Measurements from ENCODE around the gene VTI1A.
"Not testable (repeated sequence)": the region's sequence is repeated elsewhere in the genome, so short reads cannot be mapped to it uniquely, and the experiment has no call there.

Gene VTI1A

DNA sequence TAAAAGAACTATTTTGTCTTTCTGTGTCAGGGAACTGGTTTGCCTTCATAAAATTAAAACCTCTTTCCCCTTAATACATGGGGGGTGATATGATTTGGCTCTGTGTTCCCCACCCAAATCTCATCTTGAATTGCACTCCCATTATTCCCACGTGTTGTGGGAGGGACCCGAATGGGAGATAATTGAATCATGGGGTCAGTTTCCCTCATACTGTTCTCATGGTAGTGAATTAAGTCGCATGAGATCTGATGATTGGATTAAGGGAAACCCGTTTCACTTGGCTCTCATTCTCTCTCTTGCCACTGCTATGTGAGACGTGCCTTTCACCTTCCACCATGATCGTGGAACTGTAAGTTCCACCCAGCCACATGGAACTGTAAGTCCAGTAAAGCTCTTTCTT lies 142.1 kb downstream of the VTI1A start:
- DNase-seq, result no peak

DNA sequence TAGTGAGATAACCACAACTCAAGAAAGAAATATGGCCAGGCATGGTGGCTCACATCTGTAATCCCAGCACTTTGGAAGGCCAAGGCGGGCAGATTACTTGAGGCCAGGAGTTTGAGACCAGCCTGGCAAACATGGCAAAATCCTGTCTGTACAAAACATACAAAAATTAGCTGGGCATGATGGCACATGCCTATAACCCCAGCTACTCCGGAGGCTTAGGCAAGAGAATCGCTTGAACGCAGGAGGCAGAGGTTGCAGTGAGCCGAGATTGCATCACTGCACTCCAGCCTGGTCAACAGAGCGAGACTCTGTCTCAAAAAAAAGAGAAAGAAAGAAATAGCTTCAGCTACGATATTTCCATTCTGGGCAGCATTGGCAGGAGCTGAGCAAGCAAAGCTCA lies 143.8 kb downstream of the VTI1A start:
- DNase-seq, result not testable (repeated sequence)

DNA sequence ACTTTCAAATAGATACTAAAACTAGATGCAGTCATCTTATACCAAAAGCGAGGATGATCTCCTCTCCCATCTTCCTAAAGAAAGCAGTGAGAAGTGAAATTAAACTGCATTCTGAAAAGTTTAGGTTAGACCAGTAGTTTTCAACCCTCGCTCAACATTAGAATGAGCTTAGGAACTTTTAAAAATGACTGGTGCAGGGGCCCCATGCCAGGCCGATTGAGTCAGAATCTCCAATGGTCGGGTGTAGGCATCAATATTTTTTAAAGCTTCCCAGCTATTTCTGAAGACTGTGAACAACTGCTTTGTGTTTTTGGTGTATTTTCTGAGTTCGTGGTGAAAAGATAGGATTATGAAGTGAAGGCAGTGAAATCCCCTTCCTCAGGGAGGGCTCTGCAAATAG lies 146.0 kb downstream of the VTI1A start:
- no peak for DNase-seq

DNA sequence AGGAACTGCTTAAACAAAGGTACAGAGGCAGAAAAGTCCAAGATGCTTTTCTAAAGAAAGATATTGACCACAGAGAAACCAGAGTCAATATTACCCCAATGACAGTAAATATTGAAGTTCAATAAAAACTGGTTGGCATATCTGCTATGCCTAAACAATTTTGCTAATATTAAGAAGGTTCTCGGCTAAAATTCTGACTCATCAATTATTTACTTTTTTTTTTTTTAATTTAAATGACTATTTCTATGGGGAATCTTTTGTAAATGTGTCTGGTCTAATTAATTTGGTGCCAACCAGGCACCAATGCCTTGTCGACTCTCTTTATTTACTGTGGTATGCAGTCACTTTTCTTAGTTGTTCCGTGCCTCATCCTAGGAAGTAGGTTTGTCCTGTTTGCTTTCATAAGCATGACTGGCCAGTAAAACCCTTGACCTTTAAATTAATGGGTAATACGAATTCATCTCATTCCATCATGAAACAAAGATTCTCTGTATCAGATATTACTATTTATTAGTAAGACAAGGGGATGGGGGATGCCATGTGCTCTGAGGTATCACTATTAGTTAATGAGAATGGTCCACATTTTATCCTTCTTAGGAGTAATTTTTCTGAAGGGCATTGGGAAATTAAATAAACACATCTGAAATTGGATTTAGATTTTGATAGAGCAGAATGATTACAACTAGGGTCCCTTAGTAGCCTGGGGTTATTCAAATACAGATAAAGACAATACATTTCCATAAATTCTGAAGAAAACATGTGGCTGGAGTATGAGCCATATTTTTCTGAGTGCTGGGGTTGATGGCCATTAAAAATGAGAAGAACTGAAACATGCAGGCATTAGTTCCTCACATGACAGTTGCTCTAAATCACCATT lies 154.4 kb downstream of the VTI1A start:
- no peak for DNase-seq

DNA sequence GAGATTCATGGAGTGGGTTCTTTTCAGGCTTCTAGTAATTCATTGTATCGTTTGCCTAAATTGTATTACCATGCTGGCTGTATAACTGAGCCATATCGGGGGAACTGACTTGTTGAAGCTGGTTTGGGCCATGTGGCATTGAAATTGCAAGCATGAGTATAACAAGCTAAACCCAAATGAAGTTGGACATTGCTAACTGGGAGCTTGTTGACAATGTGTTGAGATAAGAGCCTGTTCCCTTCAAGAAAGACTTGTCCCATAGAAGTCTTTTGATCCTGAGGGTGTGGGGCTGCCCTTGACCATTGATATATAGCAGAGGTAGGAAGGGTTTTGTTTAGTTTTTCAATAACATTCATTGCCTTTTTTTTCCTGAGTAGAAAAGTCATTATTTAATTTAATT lies 156.0 kb downstream of the VTI1A start:
- no peak for DNase-seq

DNA sequence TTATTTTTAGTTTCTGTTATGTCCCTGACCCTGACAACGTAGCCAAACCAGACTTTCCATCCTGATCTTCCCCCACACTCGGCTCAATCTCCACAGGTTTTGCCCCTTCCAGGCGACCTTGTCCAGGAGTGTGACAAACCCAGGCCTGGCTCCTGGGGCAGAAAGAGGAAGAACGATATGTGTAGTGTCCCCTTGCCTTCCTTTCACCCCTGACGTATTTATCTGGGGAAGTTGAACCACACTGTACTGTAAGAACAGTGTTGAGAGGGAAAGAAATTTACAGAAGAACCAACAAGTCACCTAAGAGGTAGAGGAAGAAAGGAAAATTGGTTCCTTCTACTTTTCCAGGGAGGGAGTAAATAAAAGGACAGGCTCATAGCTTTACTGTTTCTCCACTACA lies 158.0 kb downstream of the VTI1A start:
- peak; percentile 39 to 41 for DNase-seq

DNA sequence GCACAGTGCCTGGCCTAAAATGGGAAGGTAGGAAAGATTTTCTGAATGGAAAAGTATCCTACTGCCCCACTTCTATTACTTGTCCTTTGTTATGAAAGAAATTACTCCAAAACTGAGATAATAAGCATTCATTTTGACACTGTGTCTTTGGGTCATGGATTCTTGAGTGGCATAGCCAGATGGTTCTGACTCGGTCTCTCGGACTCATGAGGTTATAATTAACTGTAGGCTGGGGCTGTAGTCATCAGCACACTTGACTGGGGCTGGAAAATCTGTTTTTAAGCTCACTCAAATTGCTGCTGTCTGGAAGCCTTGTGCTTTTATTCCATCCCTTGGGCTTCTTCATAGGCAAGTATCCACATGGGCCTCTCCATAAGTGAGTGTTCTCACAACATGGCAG lies 160.5 kb downstream of the VTI1A start:
- no peak for DNase-seq

DNA sequence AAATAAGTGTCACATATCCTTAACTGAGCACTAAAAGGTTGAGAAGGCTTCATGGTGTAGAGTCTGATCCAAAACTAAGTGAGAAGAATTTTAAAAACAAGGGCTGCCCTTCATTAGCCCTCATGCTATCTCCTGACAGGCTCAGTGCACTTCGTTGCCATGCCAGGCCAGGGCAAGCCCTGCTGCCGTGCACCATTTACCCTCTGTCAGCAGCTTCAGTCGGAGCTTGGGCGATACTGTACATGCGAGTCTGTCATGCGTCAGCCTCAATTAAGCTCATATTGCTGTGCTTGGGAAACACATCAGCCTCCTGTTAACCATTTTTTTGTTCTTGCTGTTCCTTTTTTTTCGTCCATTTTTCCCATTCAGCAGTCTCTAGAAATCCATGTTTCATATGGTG lies 166.6 kb downstream of the VTI1A start:
- no peak for DNase-seq

DNA sequence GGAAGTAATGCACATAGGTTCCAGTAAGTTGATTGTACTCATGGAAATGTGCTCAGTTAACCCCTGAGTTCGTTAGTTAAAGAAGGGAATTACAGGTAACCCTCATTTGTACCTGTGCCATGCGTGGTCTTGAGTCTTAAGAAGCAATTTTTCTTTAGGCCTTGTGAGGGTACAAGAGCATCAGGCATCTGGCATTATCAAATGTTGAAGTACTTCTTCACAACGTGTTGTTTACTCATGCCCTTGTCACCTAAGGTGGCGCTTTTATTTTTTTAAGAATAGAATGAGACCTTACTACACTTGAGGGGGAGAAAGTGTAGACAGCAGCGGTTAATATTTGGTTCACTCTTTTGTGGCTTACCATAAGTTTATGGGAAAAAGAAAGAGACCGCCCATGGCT lies 167.1 kb downstream of the VTI1A start:
- DNase-seq, result no peak

DNA sequence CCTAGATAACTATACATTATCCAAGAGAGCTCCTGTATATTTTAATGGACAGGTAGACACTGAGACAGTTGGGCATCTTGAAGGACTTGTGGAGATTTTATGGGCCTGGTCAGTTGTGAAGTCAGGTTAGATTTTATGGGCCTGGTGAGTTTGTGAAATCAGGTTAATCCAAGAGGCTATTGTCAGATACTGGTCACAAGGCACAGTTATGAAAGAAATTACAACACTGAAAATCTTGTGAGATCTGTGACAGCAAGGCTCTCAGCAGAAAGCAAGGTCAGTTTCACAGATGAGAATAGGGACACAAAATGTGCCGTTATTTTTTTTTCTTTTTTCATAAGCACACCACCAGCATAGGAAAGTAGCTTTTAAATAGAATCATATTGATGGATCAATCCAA lies 167.6 kb downstream of the VTI1A start:
- DNase-seq, result peak; percentile 43 to 45

DNA sequence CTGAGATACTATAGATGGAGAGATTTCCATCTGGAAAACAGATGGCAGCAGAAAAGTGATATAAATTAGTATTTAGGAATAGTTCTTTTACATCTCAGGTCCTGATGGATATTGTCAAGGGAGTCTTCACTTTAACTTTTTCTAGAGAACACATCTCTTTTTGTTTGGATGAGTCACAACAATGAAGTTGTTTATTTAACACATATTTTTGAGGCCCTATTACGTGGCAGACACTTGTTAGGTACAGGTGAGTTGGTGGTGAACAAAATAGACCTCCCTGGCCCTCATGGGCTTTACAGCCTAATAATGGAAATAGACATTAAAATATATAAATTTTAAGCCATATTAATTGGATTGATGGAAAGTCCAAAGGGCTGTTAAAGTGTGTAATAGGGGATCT lies 168.3 kb downstream of the VTI1A start:
- DNase-seq, result no peak

DNA sequence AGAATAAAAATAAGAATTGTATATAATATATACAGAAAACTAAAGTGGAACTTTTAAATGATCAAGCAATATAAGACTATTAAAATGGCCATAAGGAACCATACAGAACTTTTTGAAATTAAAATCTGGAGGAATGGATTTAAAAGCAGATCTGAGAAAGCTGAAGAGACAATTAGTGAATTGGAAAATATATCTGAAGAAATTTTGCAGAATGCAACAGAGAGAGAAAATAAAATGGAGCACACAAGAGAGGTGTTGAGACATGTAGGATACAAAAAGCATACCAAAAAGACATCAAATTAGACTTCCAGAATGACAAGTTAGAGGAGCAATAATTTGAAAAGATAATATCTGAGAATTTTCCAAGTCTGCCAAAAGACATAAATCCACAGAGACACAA lies 169.6 kb downstream of the VTI1A start:
- DNase-seq, result no peak

DNA sequence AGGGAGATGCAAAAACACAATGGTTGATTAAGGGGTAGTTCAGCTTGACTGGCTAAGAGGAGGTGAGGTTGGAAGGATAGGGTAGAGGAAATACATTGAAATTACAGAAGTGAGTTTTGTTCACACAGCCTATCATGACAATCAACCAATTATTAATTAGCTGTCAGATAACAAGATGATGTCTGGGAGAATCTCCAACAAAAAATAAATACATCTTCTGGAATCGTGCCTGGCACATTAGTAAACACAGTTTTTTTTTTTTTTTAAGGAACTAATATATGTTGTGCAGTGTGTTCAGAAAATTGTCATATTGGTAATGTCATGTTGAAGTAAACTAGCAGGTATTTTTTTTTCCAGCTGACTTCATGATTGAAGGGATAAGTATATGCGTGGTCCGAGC lies 171.8 kb downstream of the VTI1A start:
- DNase-seq, result no peak

DNA sequence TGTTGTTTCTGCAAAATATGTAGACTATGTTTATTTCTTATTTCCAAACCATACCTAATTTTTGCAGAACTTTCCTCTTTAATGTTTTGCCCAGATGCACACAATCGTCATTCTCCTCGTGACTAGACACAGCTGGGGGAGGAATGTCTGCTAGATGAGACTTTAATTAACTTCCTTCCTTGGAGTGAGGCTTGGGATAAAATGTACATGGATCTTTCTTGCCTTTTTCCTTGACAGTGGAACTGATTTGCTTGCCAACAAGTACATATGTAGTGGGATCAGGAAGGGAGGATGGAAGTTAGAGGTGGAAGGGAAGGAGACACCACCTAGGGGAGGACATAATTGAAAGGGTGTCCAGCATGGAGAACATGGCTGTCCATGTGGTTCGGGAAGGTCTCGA lies 172.5 kb downstream of the VTI1A start:
- no peak for DNase-seq

DNA sequence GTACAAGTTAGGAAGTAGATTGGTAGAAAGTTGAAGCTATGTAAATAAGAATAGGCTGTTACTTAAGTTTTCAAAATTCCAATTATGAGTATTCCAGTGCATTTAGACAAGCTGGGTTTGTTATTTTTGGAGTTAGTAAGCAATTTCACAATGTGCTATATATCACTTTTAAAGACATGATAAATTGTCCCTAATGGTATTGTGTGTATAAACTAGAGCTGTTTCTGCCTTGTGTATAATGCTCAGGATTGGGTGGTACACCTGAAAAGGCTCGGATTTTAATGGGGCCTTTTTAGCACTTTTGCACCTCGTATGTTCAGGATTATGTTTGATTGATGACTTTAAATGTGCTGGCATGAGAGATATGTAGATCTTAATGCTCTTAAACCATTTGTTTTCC lies 175.8 kb downstream of the VTI1A start:
- DNase-seq, result no peak

DNA sequence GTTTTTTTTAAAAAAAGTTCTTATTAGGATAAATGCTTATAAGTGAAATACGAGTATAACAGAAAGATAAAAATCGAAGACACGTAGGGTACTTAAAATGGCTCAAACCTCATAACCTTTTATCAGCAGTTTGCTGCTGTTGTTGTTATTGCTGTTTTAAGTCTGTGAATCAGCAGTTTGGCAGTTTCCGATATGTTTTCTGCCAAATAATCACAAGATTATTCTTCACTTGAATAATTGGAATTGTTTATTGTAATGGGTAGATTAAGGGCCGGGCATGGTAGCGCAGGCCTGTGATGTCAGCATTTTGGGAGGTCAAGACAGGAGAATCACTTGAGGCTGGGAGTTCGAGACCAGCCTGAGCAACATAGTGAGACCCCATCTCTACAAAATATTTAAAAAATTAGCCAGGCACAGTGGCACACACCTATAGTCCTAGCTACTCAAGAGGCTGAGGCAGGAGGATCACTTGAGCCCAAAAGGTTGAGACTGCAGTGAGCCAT lies 177.6 kb downstream of the VTI1A start:
- no peak for DNase-seq

DNA sequence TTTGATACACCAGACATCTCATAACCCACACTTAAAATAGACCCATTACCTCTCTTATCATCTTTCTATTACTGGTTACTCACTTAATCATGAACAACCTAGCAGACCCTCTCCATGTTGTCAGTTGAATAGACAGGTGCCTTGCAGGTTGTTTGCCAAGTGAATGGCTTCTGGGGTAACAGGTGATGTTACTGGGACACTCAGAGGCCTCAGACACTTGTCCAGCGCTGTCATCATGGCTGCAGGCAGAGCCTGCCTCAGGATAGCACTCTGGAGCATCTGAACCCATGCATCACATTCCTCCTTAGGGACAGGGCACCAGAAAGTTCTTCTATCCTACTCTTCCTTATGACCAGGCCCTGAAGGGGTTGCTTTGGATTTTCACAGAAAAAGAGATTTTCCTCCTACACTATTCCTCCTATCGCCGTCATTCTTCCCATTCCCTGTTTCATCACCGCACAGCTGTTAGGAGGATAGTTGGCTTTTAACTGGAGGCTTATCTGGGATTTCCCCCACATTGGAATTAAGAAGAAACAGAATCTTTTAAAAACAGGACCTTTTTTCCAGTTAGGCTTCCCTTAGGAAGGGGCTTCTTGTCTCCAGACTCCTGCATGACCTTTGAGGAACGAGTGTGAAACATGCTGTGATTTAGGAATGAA lies 182.1 kb downstream of the VTI1A start:
- DNase-seq, result no peak

DNA sequence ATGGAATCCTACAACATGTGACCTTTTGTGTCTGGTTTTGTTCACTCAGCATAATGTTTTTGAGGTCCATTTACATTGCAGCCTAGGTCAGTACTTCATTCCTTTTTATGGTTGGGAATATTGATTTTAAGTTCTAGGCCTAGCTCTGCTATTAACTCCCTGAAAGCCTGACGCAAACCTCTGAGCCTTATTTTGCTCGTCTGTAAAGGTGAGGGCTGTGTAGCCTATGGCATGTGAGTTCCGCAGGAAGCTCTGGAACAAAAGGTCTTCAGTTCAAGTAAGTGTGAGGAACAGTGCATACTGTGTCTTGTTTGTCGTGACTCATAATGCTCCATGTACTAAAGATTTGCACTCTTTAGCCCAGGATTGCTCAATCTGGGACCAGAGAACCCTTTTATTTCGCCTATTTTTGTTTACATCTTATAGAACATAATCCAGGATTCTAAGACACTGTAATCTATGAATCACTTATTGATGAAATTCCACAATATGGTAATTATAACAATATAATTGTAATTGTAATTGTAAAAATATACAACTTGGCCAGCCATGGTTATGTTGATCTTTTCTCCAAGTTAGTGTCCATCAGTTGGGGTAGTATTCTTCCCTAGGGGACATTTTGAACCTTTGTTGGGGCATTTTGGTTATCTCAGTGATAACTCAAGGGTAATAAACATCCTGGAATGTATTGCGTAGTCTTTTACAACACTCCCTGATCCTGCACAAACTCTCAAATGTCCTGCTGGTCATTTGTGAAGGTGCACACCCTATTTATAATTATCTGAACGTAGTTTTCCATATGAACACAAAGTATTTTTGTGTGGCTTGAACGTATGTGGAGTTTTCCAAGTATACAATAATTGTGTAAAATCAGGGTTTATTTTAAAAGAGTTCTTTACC lies 184.7 kb downstream of the VTI1A start:
- no peak for DNase-seq

DNA sequence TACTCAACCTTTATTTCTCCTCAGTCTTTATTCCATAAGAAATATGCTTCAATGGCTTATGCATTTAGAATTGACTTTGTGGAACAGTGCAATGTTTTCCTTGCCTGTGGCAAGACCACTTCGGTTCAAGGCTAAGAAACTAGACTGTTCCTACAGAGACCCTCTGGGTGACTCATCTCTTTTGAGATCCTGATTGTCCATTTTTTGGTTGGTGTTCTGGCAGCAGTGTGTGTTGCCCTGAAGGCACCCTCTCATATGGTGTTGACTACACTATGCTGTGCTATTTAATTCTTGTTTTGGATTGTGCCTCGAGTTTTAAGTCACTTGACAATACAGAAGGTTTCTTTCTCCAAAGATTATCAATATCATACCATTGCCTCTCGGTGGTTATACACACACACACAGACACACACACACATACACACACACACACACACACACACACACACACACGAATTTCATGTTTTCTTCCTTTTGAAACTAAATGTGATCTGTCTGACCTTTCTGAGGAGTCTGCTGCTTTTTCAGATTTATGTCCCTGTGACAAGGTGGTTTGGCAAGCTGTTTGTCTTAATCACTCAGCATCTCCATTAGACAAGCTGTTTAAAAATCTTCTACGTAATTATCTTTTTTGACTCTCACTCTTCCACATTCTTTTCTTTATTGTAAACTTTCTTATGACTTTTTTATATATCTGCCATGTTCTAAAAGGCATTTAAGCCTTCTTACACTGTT lies 187.2 kb downstream of the VTI1A start:
- no peak for DNase-seq

DNA sequence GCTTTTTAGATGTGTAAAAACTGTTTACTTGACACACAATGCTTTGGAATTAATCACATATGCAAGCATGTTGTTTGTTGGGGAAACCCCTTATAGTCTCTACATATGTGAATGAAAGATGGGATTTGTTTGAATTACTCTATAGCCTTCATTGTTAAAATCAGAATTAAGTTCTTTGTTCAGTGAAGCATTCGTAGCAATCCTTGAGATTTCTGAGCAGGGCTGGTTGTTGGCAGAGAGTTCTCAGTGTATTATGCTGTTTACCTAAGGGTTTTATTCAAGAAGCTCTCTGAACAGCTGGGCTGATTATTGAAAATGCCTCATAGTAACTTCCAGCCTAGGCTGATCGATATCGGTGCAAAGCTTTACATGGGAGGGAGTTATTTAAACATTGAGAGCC lies 190.9 kb downstream of the VTI1A start:
- DNase-seq, result no peak

DNA sequence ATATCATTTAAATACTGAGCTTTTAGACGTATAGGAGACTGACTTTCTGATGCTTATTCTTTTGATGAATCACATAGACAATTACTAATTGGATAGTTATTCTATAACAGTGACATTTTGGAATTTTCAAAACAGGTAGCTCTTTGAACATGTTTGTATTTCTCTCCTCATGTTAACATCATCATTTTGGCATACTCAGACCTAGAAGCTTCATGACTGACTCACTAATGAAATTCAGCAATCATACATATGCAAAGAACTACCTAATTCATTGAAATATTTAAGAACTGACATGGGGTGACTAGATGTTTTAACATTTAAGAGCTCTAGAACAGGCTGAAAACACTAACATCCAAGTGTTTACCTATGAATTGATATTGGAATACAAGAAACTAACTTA lies 192.3 kb downstream of the VTI1A start:
- no peak for DNase-seq

DNA sequence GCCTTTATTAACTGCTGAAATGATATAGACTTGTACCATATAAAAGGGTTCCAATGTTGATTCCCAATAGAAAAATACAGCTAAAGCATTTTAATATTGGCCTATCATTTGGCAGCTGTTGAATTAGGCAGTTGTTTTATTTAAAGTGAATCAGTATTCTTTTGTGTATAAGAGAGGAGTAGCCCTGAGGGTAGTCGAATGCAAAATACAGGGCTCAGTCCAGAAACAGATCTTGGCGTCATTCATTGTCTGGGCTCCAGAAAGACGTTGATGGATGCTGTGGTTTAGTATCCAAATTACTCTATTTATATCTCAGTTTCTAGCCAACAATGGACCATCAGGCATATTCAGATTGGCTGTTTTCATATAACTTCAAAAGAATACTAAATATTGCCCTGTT lies 193.6 kb downstream of the VTI1A start:
- DNase-seq, result no peak
